Measurements from ENCODE around the gene TMCC1.

DNA sequence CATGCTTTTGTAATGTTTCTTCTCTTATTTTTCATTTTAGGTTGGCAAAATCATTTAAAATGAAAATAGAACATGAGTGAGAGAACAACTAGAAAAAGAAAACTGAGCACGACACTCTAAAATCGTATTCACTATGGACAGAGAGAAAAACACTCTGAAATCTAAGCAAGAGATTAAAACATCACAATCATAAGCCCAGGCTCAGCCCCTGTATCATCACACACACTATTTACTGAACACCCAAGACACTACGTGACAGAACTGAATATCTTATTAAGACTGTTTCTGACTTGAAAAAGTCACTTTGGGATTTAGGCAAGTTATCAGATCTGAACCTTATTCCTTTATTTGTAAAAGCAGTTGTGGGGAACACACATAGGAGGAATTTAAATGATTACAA, 204.5 kb downstream of the TMCC1 start:
- TF ChIP-seq CTCF (IDR thresholded peaks at IDR 0.05; ENCODE audit: extremely low read depth in 1 of 2, insufficient read depth in 1 of 2, low read depth in 1 of 2, low read length in 2 of 2): no peak
- TF ChIP-seq POLR2A (IDR thresholded peaks at IDR 0.05; ENCODE audit: low read depth, low read length): no peak
